Measurements from ENCODE around the gene GNG7.
"Not testable (repeated sequence)": the region's sequence is repeated elsewhere in the genome, so short reads cannot be mapped to it uniquely, and the experiment has no call there.

DNA sequence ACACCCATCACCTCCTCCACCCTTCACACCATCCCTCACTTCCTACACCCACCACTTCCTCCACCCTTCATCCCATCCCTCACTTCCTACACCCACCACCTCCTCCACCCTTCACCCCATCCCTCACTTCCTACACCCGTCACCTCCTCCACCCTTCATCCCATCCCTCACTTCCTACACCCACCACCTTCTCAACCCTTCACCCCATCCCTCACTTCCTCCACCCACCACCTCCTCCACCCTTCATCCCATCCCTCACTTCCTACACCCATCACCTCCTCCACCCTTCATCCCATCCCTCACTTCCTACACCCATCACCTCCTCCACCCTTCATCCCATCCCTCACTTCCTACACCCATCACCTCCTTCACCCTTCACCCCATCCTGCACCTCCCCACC is 11.6 kb upstream of the GNG7 start:
- TF ChIP-seq, protein P1, sequence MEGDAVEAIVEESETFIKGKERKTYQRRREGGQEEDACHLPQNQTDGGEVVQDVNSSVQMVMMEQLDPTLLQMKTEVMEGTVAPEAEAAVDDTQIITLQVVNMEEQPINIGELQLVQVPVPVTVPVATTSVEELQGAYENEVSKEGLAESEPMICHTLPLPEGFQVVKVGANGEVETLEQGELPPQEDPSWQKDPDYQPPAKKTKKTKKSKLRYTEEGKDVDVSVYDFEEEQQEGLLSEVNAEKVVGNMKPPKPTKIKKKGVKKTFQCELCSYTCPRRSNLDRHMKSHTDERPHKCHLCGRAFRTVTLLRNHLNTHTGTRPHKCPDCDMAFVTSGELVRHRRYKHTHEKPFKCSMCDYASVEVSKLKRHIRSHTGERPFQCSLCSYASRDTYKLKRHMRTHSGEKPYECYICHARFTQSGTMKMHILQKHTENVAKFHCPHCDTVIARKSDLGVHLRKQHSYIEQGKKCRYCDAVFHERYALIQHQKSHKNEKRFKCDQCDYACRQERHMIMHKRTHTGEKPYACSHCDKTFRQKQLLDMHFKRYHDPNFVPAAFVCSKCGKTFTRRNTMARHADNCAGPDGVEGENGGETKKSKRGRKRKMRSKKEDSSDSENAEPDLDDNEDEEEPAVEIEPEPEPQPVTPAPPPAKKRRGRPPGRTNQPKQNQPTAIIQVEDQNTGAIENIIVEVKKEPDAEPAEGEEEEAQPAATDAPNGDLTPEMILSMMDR (IDR thresholded peaks at IDR 0.05; ENCODE audit: low read length): not testable (repeated sequence)
- not testable (repeated sequence) for TF ChIP-seq EZH2 (optimal IDR thresholded peaks at IDR 0.05; ENCODE audit: low read depth, low read length); EZH2phosphoT487 (IDR thresholded peaks at IDR 0.05; ENCODE audit: low read length)

All from MM.1S (cell line).